ENCODE data around the gene RPL39. TPM values are rescaled to one million over a fixed set of nuclear protein-coding genes. Genes with fewer than 3 reads are reported as not detected.
A peak's percentile ranks its signal among the peaks of the same experiment; 100 is the strongest.

The RPL39 gene
- total RNA-seq, 4 donors from 2014 or later, result 609 to 3,222 (median 2,121) TPM

- intact Hi-C loops (cut with DNase I), result no loop called here
- Histone ChIP-seq H3K9me3 (no peaks in the 10 kb centered on the region), H3K4me3 (replicated peaks in 1 of 3) (no peak overlapping the region), H3K27ac (no peak overlapping the region), H3K4me1 (no peaks in the 10 kb centered on the region), H3K27me3 (no peaks in the 10 kb centered on the region), H3K36me3 (no peaks in the 10 kb centered on the region)
- DNase-seq, result peak in 1 of 2 donors; percentile 18
- WGBS, 2 donors, result 80 to 87% methylated on average over 3 of the region's 3 CpGs
- no peak for TF ChIP-seq POLR2A (IDR thresholded peaks at IDR 0.05)
- no peak for TF ChIP-seq CTCF (IDR thresholded peaks at IDR 0.05)
Measured at GRCh38 chrX:119762718-119763117, 28.7 kb downstream of the RPL39 start.

GRCh38 chrX:119760026-119760877 lies 31.2 kb downstream of the RPL39 start:
- 91 to 97% methylated on average over 16 to 18 of the region's 18 CpGs for WGBS, 2 donors
- H3K36me3 ChIP-seq, result no peaks in the 10 kb centered on the region
- no peaks in the 10 kb centered on the region for H3K27me3 ChIP-seq
- intact Hi-C loops (cut with DNase I), result no loop called here
- no peak overlapping the region for H3K4me3 ChIP-seq (replicated peaks in 1 of 3)
- TF ChIP-seq POLR2A (IDR thresholded peaks at IDR 0.05) (no peak), CTCF (IDR thresholded peaks at IDR 0.05) (no peak)
- DNase-seq, result no peak
- no peaks in the 10 kb centered on the region for H3K4me1 ChIP-seq
- H3K27ac ChIP-seq, result no peak overlapping the region
- no peaks in the 10 kb centered on the region for H3K9me3 ChIP-seq

- Histone ChIP-seq H3K27ac (no peak overlapping the region), H3K27me3 (no peaks in the 10 kb centered on the region), H3K9me3 (no peaks in the 10 kb centered on the region), H3K36me3 (no peaks in the 10 kb centered on the region), H3K4me3 (replicated peaks in 1 of 3) (peak overlapping the region in 1 of 3 donors; percentile 32), H3K4me1 (no peaks in the 10 kb centered on the region)
- intact Hi-C loops (cut with DNase I), result no loop called here
- TF ChIP-seq POLR2A (IDR thresholded peaks at IDR 0.05) (no peak), CTCF (IDR thresholded peaks at IDR 0.05) (no peak)
- DNase-seq, result no peak
- WGBS, 2 donors, result 33 to 50% methylated on average over 1 to 2 of the region's 44 CpGs
Measured at GRCh38 chrX:119759248-119759766, 32.1 kb downstream of the RPL39 start.

- peak; percentile 10 to 16 for DNase-seq
- no peak for TF ChIP-seq CTCF (IDR thresholded peaks at IDR 0.05)
- no peak for TF ChIP-seq POLR2A (IDR thresholded peaks at IDR 0.05)
- H3K27me3 ChIP-seq, result no peaks in the 10 kb centered on the region
- H3K9me3 ChIP-seq, result no peaks in the 10 kb centered on the region
- intact Hi-C loops (cut with DNase I), result no loop called here
- H3K36me3 ChIP-seq, result no peaks in the 10 kb centered on the region
- H3K4me3 ChIP-seq (replicated peaks in 1 of 3), result peak overlapping the region in 2 of 3 donors; percentile 15 to 32
- no peak overlapping the region for H3K27ac ChIP-seq
- WGBS, 2 donors, result no CpG with 5 or more reads among the region's 54 CpGs
- no peaks in the 10 kb centered on the region for H3K4me1 ChIP-seq
Measured at GRCh38 chrX:119758731-119759247, 32.6 kb downstream of the RPL39 start.

All from thyroid gland (tissue), 4 donors.